ENCODE results near the gene GTF3A. TPM values are rescaled to one million over a fixed set of nuclear protein-coding genes. Genes with fewer than 3 reads are reported as not detected.

The GTF3A gene
- total and polyA plus RNA-seq, 7 donors: 141 to 285 (median 201) TPM

GRCh38 chr13:27427641-27428040 lies 3.2 kb downstream of the GTF3A start:
- Histone ChIP-seq H3K27ac (peak overlapping the region; percentile 100), H3K9me3 (no peaks in the 10 kb centered on the region), H3K4me1 (peaks cover 31% of the 10 kb centered on the region), H3K27me3 (ENCODE audit: insufficient read depth in 3 of 3, low read length in 2 of 3) (no peaks in the 10 kb centered on the region), H3K36me3 (ENCODE audit: insufficient read depth in 1 of 2, low read depth in 1 of 2) (peaks cover 3 to 59% of the 10 kb centered on the region in 2 donors), H3K4me3 (no peak overlapping the region)
- 78 to 80% (median 78%) methylated on average over 2 of the region's 2 CpGs for WGBS, 3 donors
- no peak for ATAC-seq
- DNase-seq: no peak
- TF ChIP-seq CTCF (IDR thresholded peaks at IDR 0.05): no peak
- intact Hi-C loops (cut with DNase I): loop anchor here (2.0 to 10.0 kb wide), 4 partner anchors 17 to 197 kb away; partner anchors contain the start of genes RPL21 (in 2 of the 2), LNX2 (in 1 of the 2) and POLR1D (in 1 of the 2)

GRCh38 chr13:27428160-27428559 lies 3.7 kb downstream of the GTF3A start:
- H3K9me3 ChIP-seq: no peaks in the 10 kb centered on the region
- no peak for ATAC-seq
- DNase-seq: no peak
- intact Hi-C loops (cut with DNase I): loop anchor here (2.0 to 10.0 kb wide), 4 partner anchors 17 to 197 kb away; partner anchors contain the start of genes RPL21 (in 2 of the 2), LNX2 (in 1 of the 2) and POLR1D (in 1 of the 2)
- H3K27me3 ChIP-seq (ENCODE audit: insufficient read depth in 3 of 3, low read length in 2 of 3): no peaks in the 10 kb centered on the region
- H3K27ac ChIP-seq: peak overlapping the region; percentile 10
- peaks cover 3 to 64% of the 10 kb centered on the region in 2 donors for H3K36me3 ChIP-seq (ENCODE audit: insufficient read depth in 1 of 2, low read depth in 1 of 2)
- H3K4me1 ChIP-seq: peaks cover 31% of the 10 kb centered on the region
- 79 to 92% (median 89%) methylated on average over 5 of the region's 5 CpGs for WGBS, 3 donors
- no peak overlapping the region for H3K4me3 ChIP-seq
- no peak for TF ChIP-seq CTCF (IDR thresholded peaks at IDR 0.05)

GRCh38 chr13:27432180-27432579 lies 7.8 kb downstream of the GTF3A start:
- TF ChIP-seq CTCF (IDR thresholded peaks at IDR 0.05): no peak
- WGBS, 3 donors: 78 to 85% (median 80%) methylated on average over 3 of the region's 3 CpGs
- Histone ChIP-seq H3K27me3 (ENCODE audit: insufficient read depth in 3 of 3, low read length in 2 of 3) (no peaks in the 10 kb centered on the region), H3K4me3 (no peak overlapping the region), H3K27ac (no peak overlapping the region), H3K4me1 (peaks cover 13% of the 10 kb centered on the region), H3K9me3 (no peaks in the 10 kb centered on the region), H3K36me3 (ENCODE audit: insufficient read depth in 1 of 2, low read depth in 1 of 2) (peaks cover 10 to 99% of the 10 kb centered on the region in 2 donors)
- ATAC-seq (peak in 1 of 4 donors; percentile 19), DNase-seq (no peak)
- intact Hi-C loops (cut with DNase I): no loop called here

- DNase-seq (no peak), ATAC-seq (peak in 1 of 4 donors; percentile 12)
- intact Hi-C loops (cut with DNase I): no loop called here
- Histone ChIP-seq H3K9me3 (no peaks in the 10 kb centered on the region), H3K4me3 (no peak overlapping the region), H3K27ac (no peak overlapping the region), H3K27me3 (ENCODE audit: insufficient read depth in 3 of 3, low read length in 2 of 3) (no peaks in the 10 kb centered on the region), H3K4me1 (peaks cover 7% of the 10 kb centered on the region), H3K36me3 (ENCODE audit: insufficient read depth in 1 of 2, low read depth in 1 of 2) (peaks cover 7 to 94% of the 10 kb centered on the region in 2 donors)
- 73 to 87% (median 78%) methylated on average over 12 of the region's 12 CpGs for WGBS, 3 donors
- TF ChIP-seq CTCF (IDR thresholded peaks at IDR 0.05): no peak
Observed at GRCh38 chr13:27432611-27433210, 8.3 kb downstream of the GTF3A start.
